Measurements from ENCODE around the gene SPSB4.
"Not testable (repeated sequence)": the region's sequence is repeated elsewhere in the genome, so short reads cannot be mapped to it uniquely, and the experiment has no call there.

SPSB4 gene

DNA sequence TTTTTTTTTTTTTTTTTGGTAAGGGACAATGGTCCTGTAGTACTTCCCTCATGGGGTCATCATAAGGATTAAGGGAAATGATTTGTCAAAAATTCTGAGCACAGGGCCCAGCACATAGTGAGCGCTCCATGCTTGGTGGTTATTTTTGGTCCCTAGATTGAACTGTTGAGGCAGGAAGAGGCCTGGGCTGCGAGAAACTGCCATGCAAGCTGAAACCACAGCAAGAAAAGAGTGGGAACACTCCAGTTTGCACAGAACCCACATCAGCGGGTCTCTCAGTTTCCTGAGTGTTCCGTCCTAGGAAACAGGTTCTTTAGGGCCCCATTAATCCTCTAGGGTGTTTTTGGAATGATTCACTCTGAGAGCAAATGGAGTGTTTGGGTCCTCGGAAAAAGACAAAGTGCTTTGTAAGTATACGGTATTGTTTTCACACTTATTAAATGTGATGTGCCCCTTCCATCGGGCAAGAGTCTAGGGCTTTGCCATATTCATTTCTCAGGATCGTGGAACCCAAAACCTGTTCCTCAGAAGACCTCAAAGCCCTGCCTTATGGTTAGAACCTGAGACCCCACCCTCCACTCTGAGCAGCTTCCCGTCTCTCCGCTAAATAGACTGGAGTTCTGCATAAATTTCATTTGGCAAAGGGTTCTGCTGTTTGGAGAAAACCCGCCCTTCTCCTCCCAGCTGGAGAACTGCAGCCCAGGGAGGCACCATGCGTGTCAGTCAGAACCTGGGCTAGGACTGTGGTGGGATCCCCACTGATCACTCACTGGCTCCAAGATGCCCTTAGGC lies 60.4 kb downstream of the SPSB4 start:
- ChIA-PET POLR2A (no interaction called here), CTCF (interaction anchor here (1.2 to 1.3 kb wide), 3 partner anchors 9 to 213 kb away, joined by 3 to 6 read pairs (median 5); no protein-coding TSS in a partner anchor)
- TF ChIP-seq, protein P1, sequence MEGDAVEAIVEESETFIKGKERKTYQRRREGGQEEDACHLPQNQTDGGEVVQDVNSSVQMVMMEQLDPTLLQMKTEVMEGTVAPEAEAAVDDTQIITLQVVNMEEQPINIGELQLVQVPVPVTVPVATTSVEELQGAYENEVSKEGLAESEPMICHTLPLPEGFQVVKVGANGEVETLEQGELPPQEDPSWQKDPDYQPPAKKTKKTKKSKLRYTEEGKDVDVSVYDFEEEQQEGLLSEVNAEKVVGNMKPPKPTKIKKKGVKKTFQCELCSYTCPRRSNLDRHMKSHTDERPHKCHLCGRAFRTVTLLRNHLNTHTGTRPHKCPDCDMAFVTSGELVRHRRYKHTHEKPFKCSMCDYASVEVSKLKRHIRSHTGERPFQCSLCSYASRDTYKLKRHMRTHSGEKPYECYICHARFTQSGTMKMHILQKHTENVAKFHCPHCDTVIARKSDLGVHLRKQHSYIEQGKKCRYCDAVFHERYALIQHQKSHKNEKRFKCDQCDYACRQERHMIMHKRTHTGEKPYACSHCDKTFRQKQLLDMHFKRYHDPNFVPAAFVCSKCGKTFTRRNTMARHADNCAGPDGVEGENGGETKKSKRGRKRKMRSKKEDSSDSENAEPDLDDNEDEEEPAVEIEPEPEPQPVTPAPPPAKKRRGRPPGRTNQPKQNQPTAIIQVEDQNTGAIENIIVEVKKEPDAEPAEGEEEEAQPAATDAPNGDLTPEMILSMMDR (IDR thresholded peaks at IDR 0.05; ENCODE audit: control extremely low read depth, extremely low read depth, low read depth, missing control alignments), result no peak
- no peak for DNase-seq (ENCODE audit: extremely low spot score)

DNA sequence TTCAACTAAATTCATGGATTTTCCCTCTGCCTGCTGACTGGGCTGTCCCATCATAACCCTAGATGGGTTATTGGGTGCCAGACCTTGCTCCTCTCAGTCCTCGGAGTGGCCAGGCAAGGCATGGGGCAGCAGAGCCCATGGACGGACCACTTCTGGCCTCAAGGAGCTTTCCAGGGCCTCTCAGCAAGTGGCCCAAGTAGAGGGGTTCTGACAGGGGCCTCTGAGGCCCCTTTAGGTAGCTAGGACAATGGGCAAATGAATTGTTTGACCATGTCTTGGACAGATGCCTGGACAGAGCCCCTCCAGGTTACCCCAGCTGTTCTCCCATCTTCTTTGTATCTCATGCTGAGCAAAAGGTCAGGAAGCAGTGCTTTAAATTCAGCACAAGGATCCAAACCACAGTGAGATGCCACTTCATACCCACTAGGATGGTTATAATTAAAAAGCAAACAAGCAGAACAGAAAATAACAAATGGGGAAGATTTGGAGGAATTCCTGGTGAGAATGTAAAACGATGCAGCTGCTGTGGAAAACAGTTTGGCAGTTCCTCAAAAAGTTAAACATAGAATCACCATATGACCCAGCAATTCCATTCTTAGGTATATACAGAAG lies 61.6 kb downstream of the SPSB4 start:
- TF ChIP-seq, protein P1 (IDR thresholded peaks at IDR 0.05; ENCODE audit: control extremely low read depth, extremely low read depth, low read depth, missing control alignments), result no peak
- ChIA-PET CTCF (interaction anchor here (1.2 to 1.3 kb wide), 3 partner anchors 10 to 214 kb away, joined by 3 to 6 read pairs (median 5); no protein-coding TSS in a partner anchor), POLR2A (no interaction called here)
- no peak for DNase-seq (ENCODE audit: extremely low spot score)

DNA sequence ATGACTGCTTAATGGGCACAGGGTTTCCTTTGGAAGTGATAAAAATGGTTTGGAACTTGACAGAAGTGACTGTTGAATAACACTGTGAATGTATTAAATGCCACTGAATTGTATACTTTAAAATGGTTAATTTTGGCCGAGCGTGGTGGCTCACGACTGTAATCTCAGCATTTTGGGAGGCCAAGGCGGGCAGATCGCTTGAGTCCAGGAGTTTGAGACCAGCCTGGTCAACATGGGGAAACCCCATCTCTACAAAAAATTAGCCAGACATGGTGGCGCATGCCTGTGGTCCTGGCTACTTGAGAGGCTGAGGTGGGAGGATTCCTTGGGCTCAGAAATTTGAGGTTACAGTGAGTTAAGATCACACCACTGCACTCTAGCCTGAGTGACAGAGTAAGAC lies 62.5 kb downstream of the SPSB4 start:
- DNase-seq (ENCODE audit: extremely low spot score); POLR2A ChIA-PET: not testable (repeated sequence)
- CTCF ChIA-PET, result interaction anchor here (1.0 kb wide), 1 partner anchor 8 kb away, joined by 4 read pairs; no protein-coding TSS in a partner anchor

DNA sequence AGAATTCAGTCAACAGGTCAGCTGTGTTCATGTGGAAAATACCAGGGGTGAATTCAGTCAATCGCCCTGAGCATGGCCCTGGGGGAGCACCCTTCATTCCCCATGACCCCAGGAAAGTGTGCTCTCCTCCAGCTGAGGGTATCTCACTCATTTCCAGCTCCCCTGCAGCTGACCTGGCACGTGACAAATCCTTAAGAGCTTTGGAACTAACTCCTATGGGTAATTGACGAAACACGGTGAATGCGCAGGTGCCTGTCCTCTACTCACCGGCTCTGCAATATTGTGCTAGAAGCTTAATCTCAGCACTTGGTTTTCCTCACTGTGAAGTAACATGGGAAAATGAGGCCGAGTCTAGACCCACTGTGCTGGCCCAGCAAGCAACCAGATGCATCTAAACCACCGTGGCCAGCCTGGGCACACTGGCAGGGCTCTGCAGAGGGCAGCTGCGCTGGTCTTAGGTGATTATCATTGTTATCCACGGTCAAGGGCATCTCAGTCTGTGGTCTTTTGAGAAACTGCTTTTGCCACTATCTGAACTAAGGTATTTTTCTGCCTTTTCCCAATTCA lies 63.1 kb downstream of the SPSB4 start:
- DNase-seq (ENCODE audit: extremely low spot score), result no peak
- TF ChIP-seq, protein P1 (IDR thresholded peaks at IDR 0.05; ENCODE audit: control extremely low read depth, extremely low read depth, low read depth, missing control alignments), result no peak
- POLR2A ChIA-PET, result no interaction called here
- CTCF ChIA-PET, result interaction anchor here (1.0 to 1.6 kb wide), 2 partner anchors 9 kb away, joined by 4 to 6 read pairs; no protein-coding TSS in a partner anchor

DNA sequence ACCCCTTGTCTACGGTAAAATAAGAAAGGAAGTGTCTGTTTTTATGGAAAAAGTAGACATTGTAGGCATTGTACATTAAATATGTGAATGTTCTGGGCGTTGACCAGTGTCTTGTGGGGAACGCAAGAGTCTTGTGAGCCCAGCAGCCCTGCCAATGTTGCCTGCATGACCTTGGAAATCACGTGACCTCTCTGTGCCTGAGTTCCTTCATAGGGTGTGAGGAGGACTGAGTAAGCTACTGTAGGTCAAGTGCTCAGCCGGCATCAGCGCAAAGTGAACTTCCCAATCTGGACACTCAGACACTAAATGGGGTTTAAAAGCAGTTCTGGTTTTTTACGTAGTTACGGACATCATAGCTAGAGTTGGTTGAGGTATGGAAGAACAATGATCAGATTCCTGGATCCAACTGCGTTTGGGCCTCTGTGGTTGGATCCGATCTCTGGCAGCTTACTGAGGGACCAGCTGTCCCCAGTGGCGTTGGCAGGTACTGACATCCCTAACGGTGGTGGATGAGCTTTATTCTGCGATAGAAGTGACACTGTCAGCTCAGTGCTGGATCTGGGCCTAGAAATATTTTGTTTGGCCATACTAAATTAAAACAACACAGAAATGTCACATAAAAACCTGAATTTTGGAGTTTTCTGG lies 63.8 kb downstream of the SPSB4 start:
- CTCF ChIA-PET, result interaction anchor here (1.4 to 2.8 kb wide), 5 partner anchors 9 to 120 kb away, joined by 3 to 28 read pairs (median 6); no protein-coding TSS in a partner anchor
- no peak for DNase-seq (ENCODE audit: extremely low spot score)
- TF ChIP-seq, protein P1 (IDR thresholded peaks at IDR 0.05; ENCODE audit: control extremely low read depth, extremely low read depth, low read depth, missing control alignments), result no peak
- POLR2A ChIA-PET, result no interaction called here

DNA sequence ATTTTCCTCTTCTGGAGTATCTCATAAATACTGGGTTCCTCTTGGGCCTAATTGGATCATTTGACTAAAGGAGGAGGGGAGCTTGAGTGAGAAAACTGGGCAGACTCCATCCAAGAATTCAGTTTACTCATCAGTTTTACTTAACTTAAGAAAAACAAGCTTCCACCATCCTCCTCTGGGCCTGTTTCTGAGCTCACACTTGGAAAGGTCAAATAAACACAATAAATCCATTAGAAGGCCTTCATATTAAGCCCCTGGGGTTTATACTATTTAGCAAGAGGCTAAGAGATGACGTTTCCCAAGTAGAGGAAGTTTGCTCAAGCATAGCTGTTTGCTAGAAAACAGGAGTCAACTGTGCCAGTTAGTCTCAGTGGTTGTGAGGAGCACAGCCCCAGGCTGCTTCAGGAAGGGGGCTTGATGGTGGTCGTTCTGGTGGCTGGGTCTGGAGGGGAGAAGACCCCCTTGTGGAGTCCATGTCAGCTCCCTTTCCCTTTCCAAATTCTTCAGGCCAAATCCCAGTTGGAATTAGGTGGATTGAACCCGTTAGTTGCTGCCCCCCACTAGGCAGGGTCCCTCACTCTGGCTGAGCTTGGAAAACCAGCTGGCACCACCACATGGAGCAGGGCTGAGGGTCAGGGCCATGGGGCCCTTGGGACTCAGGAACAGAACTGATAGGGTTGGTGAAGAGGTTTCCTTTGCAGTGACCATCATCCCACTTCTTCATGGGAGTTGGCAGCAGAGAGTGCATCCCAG lies 64.8 kb downstream of the SPSB4 start:
- TF ChIP-seq, protein P1 (IDR thresholded peaks at IDR 0.05; ENCODE audit: control extremely low read depth, extremely low read depth, low read depth, missing control alignments), result no peak
- no peak for DNase-seq (ENCODE audit: extremely low spot score)
- CTCF ChIA-PET, result interaction anchor here (0.9 to 2.8 kb wide), 7 partner anchors 8 to 217 kb away, joined by 3 to 28 read pairs (median 5); no protein-coding TSS in a partner anchor
- POLR2A ChIA-PET, result no interaction called here

All from GM10248 (cell line).